Ascending aorta (tissue), 2 donors: Measurements from ENCODE around the gene TERB1. TPM values are rescaled to one million over a fixed set of nuclear protein-coding genes. Genes with fewer than 3 reads are reported as not detected.

Source experiments
- DNase-seq, 2 donors: peaks; one replicate each; pipeline ENCODE4 v3.0.0-alpha.2; 2019; ENCODE audit warnings: low spot score in 2 of 2
- H3K27ac ChIP-seq, 2 donors: fragments of 200-600 bp; sonication (generic); one replicate each; pipeline ENCODE4 v1.5.1; 2016 to 2017; ENCODE audit warnings: mild to moderate bottlenecking in 1 of 2
- H3K27me3 ChIP-seq: fragments of 200-600 bp; sonication (generic); one replicate; pipeline ENCODE4 v1.5.1; 2017
- H3K36me3 ChIP-seq, 2 donors: fragments of 200-600 bp; sonication (generic); one replicate each; pipeline ENCODE4 v1.5.1; 2016
- H3K4me1 ChIP-seq, 2 donors: fragments of 200-600 bp; sonication (generic); one replicate each; pipeline ENCODE4 v1.5.1; 2016 to 2017; ENCODE audit warnings: mild to moderate bottlenecking in 1 of 2
- H3K4me3 ChIP-seq, 2 donors: fragments of 200-600 bp; sonication (generic); one replicate each; pipeline ENCODE4 v1.5.1; 2016 to 2017; ENCODE audit warnings: mild to moderate bottlenecking in 1 of 2
- H3K9me3 ChIP-seq, 2 donors: fragments of 200-600 bp; sonication (generic); one replicate each; pipeline ENCODE4 v1.5.1; 2016
- CTCF ChIP-seq, 3 experiments: fragments of 200-600 bp in 2 of 3; fragments of 450-650 bp in 1 of 3; sonication (generic) in 2 of 3; IDR thresholded peaks; one replicate each; pipeline ENCODE4 v1.5.1; 2016 to 2019; ENCODE audit warnings: antibody characterized with exemption in 3 of 3, mild to moderate bottlenecking in 1 of 3, moderate library complexity in 1 of 3
- intact Hi-C: fragments of 100-400 bp; cut with DNase I; formaldehyde crosslinking; loops from one replicate; pipeline ENCODE4 v1.15.1; 2023
- total RNA-seq: library from RNA; depleted of rRNA; stranded (reverse); fragments of >200 nt; gene quantifications from one replicate; pipeline ENCODE4 v1.1.0, GENCODE V29; 2016

The TERB1 gene
- total RNA-seq, 1 donor from 2014 or later = not detected

DNA sequence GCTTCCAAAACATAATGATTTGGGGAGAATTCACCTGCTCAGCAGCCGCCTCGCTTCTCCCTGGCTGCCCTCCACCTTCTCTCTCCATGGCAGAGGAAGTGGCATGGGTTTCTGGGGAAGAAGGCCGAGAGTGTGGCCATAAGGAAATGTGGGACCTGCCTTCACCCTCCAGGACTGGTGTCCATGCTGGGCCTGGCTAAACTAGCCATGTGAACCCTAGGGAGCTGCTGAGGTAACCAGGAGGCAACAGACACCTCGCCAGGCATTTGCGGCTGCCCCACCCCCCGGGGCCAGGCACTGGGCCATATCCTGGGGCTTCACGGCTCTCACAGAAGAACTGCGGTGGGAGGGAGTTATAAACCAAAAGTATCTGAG, 94.9 kb downstream of the TERB1 start:
- no peak overlapping the region for H3K4me3 ChIP-seq
- intact Hi-C loops = no loop called here
- DNase-seq = no peak
- no peaks in the 10 kb centered on the region for H3K27me3 ChIP-seq
- H3K4me1 ChIP-seq = peaks cover 9 to 13% of the 10 kb centered on the region in 2 donors
- H3K9me3 ChIP-seq = no peaks in the 10 kb centered on the region
- TF ChIP-seq CTCF (IDR thresholded peaks at IDR 0.05) = no peak
- peak overlapping the region; percentile 75 to 76 for H3K27ac ChIP-seq
- H3K36me3 ChIP-seq = no peaks in the 10 kb centered on the region

DNA sequence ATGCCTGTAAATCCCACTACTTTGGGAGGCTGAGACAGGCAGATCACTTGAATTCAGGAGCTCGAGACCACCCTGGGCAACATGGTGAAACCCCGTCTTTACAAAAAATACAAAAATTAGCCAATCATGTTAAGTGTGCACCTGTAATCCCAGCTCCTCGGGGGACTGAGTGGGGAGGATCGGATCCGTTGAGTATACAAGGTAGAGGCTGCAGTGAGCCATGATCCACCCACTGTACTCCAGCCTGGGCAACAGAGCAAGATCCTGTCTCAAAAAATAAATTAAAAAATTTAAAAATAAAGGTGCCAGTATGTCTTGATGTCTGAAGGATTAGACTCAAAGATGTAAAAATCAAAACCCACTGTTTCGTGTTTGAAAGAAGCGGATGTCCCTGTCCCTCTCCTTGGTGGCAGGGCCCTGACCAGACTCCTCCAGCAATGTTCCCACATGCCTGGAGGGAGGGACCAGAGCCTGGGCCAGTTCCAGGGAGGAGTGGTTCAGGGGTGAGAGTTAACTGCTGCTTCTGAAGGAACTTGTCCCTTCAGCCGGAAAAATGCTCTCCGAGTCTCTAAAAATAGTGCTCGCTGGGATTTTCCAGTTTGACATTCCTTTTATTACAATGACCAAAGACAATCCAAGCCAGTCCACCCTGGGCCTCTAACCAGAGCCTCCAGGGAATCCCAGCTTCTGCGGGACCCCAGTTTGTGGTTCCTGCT, 95.4 kb downstream of the TERB1 start:
- intact Hi-C loops = no loop called here
- H3K36me3 ChIP-seq = no peaks in the 10 kb centered on the region
- H3K9me3 ChIP-seq = no peaks in the 10 kb centered on the region
- peak overlapping the region; percentile 75 to 76 for H3K27ac ChIP-seq
- peaks cover 9 to 13% of the 10 kb centered on the region in 2 donors for H3K4me1 ChIP-seq
- no peak overlapping the region for H3K4me3 ChIP-seq
- TF ChIP-seq CTCF (IDR thresholded peaks at IDR 0.05) = no peak
- no peaks in the 10 kb centered on the region for H3K27me3 ChIP-seq
- peak; percentile 24 to 87 for DNase-seq

Other genes starting within 250 kb of the TERB1 start
- gene CKLF, start 249.0 kb downstream of the TERB1 start, total RNA-seq = not detected
- not detected for gene CMTM1, start 235.1 kb downstream of the TERB1 start, total RNA-seq
- gene CMTM2, start 222.1 kb downstream of the TERB1 start, total RNA-seq = not detected
- gene CMTM3, start 196.9 kb downstream of the TERB1 start, total RNA-seq = 42.6 TPM
- gene CMTM4, start 104.8 kb downstream of the TERB1 start, total RNA-seq = 20.1 TPM
- 99.7 TPM for gene DYNC1LI2, start 50.0 kb downstream of the TERB1 start, total RNA-seq
- 8.6 TPM for gene NAE1, start 29.4 kb upstream of the TERB1 start, total RNA-seq
- not detected for gene CA7, start 42.8 kb upstream of the TERB1 start, total RNA-seq
- 2.8 TPM for gene PDP2, start 78.9 kb upstream of the TERB1 start, total RNA-seq
- gene CDH16, start 117.3 kb upstream of the TERB1 start, total RNA-seq = not detected
- gene RRAD, start 124.0 kb upstream of the TERB1 start, total RNA-seq = 54.2 TPM
- gene CIAO2B, start 132.8 kb upstream of the TERB1 start, total RNA-seq = 255 TPM
- gene CES2, start 133.9 kb upstream of the TERB1 start, total RNA-seq = 40.0 TPM
- not detected for gene CES3, start 159.7 kb upstream of the TERB1 start, total RNA-seq
- gene CES4A, start 187.0 kb upstream of the TERB1 start, total RNA-seq = 0.11 TPM
- gene CBFB, start 227.6 kb upstream of the TERB1 start, total RNA-seq = 59.1 TPM